GM21528 (cell line): Measurements from ENCODE around the gene SMG6.

Experiments used
- ATAC-seq: cut with Tn5 transposase; IDR thresholded peaks from one replicate; pipeline ENCODE4 v1.9.1; 2021; ENCODE audit warnings: mild to moderate bottlenecking, moderate library complexity; ENCODE audit not compliant: unreplicated experiment, low FRiP score

SMG6 gene

DNA sequence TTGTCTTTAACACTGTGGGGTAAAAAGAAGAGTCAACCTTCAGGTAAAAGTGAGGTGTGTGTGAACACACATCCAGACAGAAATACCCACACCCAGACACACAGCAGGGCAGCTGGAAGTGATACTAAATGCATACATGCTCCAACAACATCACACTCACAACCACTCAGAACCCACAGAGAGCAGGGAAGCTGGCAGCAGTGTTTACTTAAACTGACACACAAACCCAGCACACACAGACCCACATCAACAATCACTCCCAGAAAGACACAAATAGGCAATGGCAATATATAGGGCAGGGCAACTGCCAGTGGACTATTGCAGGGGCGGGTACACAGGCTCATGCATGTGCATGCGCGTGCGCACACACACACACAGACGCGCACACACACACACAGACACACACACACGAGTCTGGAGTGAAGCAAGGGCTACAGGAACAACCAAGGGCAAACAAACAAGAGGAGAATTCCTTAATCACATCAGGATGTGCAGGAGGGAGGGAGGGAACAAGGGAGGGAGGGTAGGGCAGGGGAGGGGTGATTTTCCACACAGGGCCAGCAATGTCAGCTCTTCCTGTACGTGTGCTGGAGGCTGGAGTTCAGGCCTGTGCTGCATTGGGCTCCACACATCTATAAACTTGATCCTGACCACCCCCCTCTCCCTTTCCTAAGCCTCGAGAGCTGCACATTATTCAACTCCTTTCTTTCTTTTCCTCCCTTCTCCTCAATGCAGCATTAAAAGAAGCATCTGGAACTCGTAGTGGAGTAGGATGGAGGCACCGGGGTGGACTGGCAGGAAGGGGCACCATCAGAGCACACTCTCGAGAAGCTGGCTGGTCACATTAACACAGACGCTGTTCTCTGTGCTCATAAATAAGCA lies 218.6 kb downstream of the SMG6 start:
- no peak for ATAC-seq

DNA sequence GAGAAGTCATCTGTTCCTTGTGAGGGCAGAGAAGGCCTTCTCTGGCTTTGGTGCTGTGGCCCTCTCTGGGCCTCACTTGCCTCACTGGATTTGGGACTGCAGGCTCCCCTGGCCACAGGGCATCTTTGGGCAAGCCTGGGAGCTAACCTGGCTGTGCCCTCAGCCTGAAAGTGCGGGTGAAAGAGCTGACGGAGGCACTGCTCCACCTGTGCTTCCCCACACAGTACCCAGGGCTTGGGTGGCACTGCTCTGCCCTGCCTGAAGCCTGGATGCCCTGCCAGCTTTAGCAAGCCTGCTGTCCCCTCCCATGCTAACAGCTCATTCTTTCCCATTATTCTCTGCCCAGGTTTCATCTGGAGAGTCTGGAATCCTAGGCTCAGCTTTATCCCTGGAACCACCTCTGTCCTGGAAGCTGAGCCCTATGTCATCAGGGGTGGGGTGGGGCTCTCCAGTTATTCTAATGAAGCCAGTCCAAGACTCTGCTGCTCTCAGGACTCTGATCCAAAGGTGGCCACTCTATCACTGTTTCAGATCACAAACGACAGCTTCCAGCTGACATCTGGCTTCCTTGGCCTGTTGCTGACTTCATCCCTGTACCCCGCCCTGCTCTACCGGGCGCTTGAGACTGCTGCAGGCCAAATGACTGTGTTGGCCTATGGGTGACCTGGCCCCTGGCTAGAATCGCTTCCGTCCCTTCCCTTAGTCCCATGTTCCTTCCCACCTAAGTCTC lies 219.4 kb downstream of the SMG6 start:
- no peak for ATAC-seq

DNA sequence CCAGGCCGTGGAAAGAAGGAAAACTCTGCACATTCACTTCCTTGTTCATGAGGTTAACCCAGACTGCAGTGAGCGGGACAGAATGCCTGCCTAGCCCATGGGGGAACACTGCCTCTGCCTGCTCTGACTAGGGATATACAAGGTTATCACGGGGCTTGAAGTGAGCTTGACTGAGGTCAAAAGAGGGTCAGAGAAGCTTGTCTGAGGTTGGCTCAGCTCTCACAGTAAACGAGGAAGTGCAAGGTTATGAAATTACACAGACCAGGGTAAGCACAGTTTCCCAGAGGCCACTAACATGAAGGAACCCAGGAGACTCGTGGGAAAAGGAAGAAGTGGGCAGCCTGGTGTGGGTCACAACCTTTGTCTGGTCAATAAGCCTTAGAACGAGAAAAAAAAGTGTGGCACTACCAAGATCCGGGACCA lies 220.0 kb downstream of the SMG6 start:
- ATAC-seq, result no peak

DNA sequence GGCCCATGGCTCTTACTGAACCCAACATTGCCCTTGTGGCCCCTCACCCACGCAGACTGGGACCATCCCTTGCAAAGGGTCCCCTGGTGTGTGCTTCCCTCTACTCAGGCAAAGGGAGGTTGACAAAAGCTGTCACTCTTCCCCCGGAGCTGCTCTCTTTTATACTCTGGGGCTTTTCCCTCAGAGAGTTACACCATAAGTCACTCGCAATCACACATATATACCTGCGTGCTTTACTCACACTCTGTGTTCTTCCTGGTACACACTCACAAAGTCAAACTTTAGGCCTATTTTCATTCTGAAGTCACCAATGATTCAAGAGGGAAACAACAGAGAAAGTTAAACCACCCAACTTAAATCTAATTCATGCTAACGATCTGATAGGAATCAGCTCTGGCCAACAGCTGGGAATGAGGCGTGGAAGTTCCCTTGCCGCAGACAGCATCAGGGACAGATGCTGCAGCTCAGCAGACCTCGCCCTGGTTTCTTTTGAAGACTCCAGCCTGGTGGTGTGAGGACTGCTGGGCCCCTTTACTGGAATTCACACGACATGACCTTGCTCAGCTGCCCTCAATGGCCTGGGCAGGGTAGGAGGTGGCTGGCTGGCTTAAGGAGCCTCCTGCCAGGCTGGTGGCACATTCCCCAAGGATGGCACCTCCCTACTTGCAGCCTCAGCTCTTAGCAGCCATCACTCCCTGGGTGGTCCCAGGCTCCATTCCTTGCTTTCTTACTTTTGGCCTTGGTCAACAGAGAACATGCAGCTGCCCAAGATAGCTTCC lies 221.4 kb downstream of the SMG6 start:
- no peak for ATAC-seq

DNA sequence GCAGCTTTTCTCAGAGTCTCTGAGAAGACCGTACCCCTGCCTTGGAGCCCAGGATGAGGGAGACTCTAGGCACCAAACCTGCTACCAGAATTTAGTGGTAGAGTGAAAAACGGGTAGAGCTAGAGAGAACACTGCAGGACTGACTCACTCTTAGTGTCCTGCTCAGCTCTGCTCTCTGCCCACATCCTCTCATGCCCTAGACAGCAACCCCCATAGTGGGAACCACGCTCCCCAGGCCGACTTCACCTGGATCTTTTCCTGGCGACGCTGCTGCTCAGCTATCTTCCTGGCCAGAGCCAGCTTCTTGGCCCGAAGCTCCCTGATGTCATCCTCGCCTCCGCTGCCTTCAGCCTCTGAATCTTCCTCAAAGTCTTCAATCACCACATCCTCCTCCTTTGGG lies 222.0 kb downstream of the SMG6 start:
- ATAC-seq, result no peak

DNA sequence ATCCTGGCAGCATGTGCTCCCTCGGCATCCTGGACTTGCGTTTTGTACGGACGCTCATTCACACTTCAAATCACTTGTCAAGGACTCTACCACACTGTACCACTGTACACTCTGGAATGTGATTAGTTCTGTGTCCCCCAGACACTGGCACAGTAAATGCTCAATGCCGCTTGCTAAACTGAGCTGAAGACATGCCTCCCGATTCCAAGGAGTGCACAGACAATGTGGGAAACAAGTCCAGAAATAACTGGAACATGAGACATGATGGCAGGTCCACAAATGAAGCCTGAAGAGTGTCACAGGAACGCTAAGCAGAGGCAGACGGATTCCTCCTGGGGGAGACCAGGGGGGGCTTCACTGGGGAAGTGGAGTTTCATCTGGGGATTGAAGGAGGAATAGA lies 226.5 kb downstream of the SMG6 start:
- ATAC-seq, result no peak

DNA sequence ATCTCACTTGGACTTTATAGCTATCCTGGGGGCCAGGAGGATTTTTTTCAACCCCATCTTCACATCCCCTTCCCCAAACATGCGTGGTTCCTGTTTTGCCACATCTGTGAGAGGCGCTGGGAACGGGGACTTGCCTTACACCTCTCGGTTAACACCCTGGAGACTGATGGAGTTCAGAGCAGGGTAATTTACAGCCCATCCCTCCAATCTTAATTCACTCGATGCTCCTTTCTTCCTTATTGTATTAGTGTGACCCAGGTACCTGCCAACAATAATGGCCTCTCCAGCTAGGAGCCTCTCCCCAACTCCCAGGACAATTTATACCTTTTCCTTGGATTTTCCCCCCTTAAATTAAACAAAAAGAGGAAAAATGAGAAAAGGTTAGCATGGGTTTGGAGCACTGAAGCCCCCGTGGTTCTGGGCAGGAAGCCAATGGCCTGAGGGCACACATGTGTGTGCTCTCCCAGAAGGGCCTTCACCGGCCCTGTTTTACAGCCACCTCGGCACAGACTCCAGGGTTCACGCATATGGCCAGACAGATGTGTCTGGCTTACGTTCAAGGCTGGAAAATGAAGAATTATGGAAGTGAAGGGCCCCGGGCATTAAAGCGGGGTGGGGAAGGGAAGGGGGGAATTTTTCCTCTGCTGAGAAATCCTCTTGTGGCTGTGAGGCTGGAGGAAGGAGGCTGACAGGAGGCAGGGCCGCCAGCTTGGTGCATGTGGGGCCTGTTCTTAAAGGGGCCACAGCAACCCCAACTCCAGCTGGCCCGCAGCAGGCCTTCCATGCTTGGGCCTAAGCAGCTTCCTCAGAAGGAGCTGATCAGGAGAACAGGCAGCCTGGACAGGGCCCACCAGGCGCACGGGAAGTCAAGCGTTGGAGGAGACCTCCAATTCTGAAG lies 227.2 kb downstream of the SMG6 start:
- no peak for ATAC-seq

DNA sequence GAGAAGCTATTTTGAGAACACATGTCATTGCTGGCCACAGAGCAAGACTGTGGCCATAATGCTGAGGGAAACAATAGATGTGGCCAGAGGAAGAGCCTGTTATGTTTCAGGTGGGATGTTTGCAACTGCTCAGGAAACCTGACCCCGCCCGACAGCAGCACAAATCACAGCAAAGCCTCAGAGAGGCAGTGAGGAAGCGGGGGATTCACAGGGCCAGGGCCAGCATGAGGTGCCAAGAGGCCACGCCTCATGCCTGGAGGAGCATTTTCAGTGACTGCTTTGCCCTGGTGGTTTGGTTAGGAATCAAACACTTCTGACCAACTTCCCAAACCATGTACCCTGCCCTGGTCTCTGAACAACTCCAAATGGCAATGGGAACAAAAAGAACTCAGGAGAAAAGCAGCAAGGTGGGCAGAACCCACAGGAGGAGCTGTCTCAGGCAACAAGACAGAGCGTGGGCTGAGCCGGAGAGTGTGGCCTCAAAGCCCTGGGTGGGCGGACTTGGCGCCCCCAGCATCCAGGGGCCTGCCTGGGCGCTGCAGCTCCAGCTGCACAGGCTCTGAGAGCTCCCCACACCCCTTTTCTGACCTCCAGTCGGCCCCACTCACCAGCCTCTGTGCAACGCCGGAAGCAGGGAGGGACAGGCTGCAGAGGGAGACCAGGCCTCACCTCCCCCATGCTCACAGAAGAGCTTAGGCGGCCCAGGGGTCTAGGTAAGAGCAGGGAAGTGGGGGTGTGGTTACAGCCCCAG lies 228.1 kb downstream of the SMG6 start:
- no peak for ATAC-seq

DNA sequence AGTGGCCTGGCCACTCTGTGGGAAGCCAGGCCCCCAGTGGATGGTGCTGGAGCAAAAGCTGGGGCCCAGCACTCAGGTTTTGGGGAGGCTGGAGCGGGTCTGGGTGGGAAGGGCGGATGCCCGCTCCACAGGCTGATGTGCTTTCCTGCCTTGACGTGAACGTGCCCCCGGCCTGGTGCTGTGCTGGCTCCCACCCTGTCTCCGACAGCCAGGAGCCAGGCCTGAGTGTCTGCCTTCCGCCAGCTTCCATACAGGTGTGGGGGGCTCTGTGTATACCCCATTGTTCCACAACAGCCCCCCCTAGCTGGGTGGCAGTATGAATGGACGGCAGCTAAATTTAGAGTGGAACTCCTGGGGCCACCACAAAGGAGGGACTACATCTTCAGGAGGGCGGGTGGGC lies 228.7 kb downstream of the SMG6 start:
- ATAC-seq, result no peak

DNA sequence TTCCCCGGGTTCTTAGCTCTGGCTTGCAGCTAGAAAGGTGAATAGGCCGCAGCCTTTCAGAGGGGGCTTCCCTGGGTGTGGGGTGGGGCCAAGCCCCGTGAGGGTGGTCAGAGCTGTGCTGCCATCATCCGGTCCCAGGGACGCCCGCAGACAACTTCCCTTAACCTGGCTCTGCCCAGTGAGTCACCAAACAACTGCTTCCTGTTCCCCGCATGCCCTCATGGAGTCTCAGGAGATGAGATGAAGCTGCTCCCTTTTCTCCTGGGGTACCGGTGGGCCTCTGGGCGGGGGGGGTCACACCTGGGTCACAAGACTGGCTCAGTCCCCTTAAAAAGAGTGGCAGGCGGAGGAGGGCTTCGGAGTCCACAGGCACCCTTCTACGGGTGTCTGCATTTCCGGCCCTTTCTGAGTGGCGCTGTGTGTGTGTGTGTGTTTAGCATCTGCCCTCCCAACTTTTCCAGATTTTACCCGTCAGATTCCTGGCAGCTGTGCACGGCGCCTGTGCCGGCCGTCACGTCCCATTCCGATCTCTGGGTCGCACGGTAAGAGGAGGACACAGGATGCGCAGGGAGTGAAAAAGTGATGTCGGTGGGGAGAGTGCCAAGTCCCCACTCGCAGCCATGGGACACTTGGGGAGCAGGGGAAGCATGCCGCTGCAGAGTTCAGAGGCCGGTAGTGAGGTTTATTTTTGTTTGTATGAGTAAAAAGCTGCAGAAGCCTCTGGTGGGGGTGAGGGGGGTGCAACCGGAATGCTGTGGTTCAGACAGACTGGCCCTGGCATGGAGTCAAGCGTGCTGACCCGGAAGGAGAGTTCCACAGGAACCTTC lies 231.9 kb downstream of the SMG6 start:
- no peak for ATAC-seq

DNA sequence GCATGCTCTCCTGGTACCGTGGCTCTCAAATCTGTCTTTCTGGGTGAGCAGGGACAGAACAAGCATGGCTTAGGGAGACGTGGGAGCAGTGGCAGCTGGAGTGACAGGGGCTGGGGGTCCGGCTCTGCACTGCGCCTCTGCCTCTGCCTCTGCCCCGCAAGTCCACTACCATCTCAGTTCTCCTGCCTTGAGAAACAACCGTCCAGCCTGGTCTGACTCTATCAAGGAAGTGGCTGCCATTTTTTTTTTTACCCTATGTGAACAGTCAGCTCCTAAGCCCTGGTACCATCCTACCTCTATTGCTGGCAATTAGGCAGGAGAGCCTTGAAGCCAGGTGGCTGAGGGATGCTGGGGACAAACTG lies 232.6 kb downstream of the SMG6 start:
- no peak for ATAC-seq

DNA sequence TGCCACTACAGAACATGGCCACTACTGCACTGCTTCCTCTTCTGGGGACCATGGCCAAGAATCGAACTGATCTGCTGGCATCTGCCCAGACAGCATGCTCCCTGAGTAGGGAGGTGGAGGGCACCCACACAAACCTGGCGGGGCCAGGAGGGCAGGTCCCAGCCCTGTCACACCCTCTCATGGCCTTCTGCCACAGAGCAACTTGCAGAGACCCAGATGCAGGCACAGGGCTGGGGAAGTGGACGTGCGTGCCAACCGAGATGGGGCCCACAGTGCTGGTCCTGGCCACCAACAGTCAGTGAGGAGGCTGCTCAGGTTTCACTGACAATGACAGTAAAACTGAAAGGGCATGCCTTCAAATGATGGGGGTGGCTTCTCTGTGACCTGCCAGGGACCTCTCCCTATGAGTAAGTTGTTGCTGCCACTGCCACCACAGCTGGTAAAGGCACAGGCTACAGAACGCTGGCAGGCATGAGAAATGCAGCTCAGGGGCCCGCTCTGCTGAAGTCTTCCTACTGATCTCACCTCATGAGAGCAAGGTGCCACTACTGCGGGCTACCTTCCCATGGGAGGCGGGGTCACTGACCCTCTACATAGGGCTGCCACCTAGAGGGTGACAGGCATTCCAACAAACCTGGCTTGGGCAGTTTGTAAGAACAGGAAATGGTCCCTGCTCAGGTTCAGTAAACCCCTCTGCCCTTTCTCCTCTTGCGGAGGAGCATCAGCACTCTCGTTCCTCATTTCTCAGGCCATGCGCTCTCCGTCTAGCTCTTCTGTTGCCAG lies 233.2 kb downstream of the SMG6 start:
- ATAC-seq, result peak; percentile 63

DNA sequence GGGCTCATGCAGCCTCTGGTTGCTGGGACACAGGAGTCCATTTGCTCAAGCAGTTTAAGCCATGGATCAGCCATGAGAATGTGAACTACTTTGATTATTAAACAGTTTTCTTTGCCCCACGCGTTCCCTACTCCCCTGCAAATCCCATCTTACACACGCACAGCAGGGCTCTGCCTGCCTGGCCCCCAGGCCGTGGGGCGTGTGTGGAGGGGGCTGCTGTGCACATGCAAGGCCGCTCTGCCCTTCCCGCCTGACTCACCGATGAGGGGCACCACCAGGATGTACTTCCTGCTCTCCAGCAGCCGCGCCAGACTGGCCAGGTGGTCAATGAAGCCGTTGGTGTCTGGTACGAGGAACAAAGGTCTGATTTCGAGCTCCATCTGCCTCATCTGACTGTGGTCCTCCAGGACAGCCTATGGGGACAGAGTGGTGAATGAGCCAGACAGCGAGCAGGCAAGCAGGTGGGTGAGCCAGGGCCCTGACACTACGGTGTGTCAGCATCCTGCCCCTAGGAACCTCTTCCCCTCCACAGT lies 235.0 kb downstream of the SMG6 start:
- no peak for ATAC-seq

DNA sequence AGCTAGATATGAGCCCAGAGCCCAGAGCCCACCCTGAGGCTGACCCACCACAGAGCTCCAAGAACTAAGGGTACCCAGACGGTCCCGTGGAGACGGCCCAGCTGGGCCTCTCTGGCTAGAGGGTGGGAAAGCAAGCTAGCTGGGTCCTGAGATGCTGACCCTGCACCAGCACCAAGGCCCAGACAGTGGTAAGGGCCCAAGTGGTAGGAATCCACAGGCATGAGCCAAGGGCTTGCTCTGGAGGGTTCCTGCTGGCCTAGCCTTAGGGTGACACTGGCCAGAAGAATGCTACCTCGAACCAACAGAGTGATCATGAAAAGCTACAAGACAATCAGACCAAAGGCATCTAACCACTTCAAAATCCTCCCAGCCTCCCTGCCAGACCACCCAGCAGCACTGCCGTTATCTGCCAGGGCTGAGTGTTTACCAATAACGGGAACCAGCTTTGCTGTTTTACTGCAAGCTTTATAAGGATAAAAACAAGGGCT lies 235.5 kb downstream of the SMG6 start:
- no peak for ATAC-seq

DNA sequence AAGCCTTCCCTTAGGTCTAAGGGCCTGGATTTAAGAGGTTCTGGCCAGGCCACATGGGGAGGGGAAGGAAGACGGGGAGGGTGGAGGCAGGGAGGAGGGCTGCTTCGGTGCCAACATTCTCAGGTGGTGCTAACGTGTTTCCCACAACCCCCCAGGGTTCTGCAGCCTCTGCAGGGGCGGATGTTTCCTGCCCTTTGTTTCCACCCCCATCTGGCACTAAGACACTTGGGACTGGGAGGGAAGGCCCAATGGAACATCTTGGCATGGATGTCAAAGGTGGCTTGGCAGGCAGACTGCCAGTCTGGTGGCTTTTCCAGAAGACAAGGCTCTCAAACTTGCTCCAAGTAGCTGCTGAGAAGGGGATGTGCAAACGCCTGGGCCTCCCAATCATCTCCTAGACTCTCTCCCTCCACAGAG lies 236.0 kb downstream of the SMG6 start:
- ATAC-seq, result no peak

DNA sequence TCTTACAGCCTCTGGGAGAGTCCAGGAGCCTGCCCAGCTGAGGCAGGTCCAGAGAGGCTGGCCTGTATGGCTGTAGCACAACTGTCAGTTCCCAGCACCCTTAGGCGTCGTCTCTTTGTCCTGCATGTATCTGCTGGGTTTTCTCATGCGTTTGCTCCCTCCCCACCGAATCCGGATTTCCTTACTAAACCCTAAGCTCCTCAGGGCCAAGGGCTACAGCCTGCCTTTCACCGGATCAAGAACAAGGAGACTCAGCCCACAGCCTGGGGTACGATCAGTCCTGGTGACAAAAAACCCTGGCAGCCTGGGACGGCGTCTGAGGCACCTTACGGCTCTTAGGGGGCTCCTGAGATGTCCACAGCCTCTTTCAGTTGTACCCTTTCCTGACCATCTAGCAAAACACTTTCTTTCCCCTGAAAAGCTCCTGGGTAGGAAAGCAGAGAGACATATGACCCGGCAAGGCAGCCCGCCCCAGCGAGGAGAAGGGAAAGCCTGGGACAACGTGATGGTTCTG lies 236.5 kb downstream of the SMG6 start:
- no peak for ATAC-seq

DNA sequence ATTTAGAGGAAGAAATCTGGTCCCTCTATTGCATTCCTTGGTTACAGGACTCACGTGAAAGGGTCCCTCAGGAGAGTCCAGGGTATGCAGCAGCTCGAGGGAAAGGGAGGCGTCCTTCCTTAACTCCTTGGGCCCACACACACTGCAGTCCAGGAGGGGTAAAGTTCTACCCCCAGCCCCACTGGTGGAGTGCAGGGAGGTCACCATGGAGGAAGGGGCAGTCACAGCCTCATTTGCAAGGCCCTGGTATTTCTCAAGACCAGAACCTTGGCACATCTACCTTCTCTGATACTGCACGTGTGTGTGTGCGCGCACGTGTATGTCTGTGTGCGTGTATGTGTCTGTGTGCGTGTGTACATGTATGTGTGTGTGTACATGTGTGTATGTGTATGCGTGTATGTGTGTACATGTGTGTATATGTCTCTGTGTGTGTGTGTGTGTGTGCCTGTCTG lies 237.6 kb downstream of the SMG6 start:
- ATAC-seq, result no peak
